GM12891 (cell line): ENCODE measurements around the gene TXNDC16.
"Not testable (repeated sequence)": the region's sequence is repeated elsewhere in the genome, so short reads cannot be mapped to it uniquely, and the experiment has no call there.

ENCODE experiments used
- DNase-seq: peaks from one replicate; pipeline ENCODE4 v3.0.0; 2011; ENCODE audit warnings: low spot score; ENCODE audit not compliant: insufficient read length
- FAIRE-seq: peaks from 2 replicates; lab custom pipeline; 2011; peaks lifted over from hg19 to GRCh38; lab: Jason Lieb, UNC
- PAX5 ChIP-seq: IDR thresholded peaks from 2 replicates; pipeline ENCODE4 v1.6.1; 2011; ENCODE audit warnings: low read length, moderate library complexity, mild to moderate bottlenecking; ENCODE audit not compliant: insufficient read depth, severe bottlenecking
- POLR2A ChIP-seq: IDR thresholded peaks from 2 replicates; pipeline ENCODE4 v1.6.1; 2011; ENCODE audit warnings: low read depth, low read length, control low read depth
- POLR2AphosphoS5 ChIP-seq: IDR thresholded peaks from 2 replicates; pipeline ENCODE4 v1.6.1; 2011; ENCODE audit warnings: low read depth, low read length, control low read depth
- POU2F2 ChIP-seq: IDR thresholded peaks from 2 replicates; pipeline ENCODE4 v1.6.1; 2011; ENCODE audit warnings: low read depth, mild to moderate bottlenecking, control low read depth, low read length, moderate library complexity
- SPI1 ChIP-seq: IDR thresholded peaks from 2 replicates; pipeline ENCODE4 v1.6.1; 2011; ENCODE audit warnings: low read depth, low read length, control low read depth
- TAF1 ChIP-seq: IDR thresholded peaks from 2 replicates; pipeline ENCODE4 v1.6.1; 2011; ENCODE audit warnings: low read depth, low read length, control low read depth

Gene TXNDC16

DNA sequence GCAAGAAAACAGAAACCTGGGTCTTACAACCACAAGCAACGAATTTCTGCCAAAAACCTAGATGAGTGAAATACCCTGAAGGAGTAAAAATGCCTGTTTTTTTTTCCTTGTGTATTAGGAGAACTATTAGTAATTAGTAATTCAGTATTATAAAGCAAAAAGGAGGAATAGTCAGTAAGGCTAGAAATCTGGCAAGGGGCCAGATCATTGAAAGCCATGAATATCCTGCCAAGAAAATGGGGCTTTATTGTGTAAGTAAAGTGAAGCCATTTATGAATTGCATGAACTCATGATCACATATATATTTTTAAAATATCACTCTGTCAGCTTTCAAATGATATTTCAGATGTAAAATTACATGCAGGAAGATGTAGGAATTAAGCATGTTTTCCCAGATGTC is 57.9 kb downstream of the TXNDC16 start:
- no peak for FAIRE-seq
- no peak for TF ChIP-seq PAX5
- no peak for TF ChIP-seq POU2F2
- no peak for DNase-seq

DNA sequence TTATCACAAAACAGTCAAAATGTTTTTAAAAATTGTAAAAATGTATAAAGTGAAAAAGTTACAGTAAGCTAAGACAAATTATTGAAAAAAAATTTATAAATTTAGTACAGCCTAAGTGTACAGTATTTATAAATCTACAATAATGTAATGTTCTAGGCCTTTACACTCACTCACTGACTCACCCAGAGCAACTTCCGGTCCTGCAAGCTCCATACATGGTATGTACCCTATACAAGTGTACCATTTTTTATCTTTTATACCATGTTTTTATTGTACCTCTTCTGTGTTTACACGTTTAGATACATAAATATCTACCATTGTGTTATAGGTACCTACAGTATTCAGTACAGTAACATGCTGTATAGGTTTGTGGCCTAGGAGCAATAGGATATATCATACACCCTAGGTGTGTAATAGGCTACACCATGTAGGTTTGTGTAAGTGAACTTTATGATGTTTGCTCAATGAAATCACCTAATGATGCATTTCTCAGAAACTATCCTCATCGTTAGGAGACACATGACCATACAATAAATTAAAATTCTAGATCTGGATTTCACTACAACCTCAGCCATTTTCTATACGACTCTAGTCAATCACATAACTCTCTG is 66.8 kb downstream of the TXNDC16 start:
- no peak for TF ChIP-seq POLR2AphosphoS5
- no peak for FAIRE-seq
- DNase-seq, result no peak

DNA sequence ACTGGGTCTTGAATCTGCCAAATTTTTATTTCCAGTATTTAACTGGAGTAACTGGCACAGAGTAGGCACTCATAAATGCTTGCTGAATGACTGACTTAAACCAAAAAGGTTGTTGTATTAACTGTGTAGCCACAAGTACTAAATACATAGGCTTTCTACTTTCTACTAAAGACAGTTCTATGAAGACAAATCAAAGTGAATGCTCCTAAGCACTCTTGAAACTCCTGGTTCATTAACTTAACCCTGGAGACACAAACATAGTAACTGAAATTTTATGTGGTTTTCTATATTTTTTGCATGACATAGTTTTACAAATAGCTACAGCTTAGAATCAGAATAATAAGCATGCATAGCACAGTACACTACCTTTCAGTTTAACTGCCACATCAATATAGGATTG is 70.4 kb downstream of the TXNDC16 start:
- DNase-seq (no peak), FAIRE-seq (no peak)
- TF ChIP-seq POLR2AphosphoS5, result no peak
- no peak for TF ChIP-seq POU2F2
- TF ChIP-seq PAX5, result no peak
- no peak for TF ChIP-seq TAF1
- no peak for TF ChIP-seq SPI1
- TF ChIP-seq POLR2A, result no peak

DNA sequence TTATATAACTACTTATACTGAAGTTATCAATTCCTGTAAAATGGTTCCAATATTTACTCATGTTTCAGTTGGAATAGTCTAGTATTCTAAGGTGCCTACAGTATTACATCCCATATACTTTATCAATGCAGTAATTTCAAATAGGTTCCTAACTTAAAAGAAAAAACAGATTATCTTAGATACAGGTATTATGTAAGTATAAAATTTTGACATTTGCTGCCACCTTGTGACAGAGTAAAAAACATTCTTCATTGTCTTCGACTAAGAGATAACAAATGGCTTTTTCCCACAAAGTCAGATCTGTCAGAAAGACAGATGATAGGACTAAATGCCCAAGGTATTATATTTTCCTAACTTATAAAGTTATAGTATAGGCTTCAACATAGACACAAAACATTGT is 78.7 kb downstream of the TXNDC16 start:
- no peak for FAIRE-seq
- no peak for DNase-seq
- TF ChIP-seq POLR2AphosphoS5 (no peak), POU2F2 (no peak), SPI1 (no peak), TAF1 (no peak), POLR2A (no peak), PAX5 (no peak)

DNA sequence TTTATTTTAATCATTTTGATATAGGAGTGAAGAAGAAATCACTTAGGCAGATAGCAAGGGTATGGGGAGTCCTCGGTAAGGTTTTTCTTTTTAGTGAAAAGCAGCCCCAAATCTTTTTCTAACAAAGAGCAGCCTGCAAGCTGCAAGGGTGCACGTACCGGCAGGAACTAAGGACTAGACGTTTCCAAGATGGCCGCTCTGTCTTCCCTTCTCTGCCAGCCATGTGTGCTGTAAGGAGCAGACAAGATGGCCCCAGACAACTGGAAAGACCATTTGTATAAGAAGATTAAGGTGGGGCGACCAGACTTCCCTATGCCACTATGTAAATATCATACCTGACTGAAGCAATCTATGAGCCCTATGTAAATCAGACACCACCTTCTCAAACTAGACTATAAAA is 79.6 kb downstream of the TXNDC16 start:
- TF ChIP-seq POLR2AphosphoS5 (no peak), PAX5 (no peak), TAF1 (no peak), POU2F2 (no peak), SPI1 (no peak), POLR2A (no peak)
- FAIRE-seq (no peak), DNase-seq (no peak)

DNA sequence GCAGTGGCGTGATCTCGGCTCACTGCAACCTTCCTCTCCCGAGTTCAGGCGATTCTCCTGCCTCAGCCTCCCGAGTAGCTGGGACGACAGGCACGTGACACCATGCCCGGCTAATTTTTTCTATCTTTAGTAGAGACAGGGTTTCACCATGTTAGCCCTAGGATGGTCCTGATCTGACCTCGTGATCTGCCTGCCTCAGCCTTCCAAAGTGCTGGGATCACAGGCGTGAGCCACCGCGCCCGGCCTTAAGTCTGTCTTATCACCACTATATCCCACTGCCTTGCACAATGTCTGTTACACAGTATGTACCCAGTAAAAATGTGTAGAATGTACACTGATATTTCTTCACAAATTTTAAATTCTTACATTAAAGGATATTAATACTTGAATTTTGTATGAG is 80.1 kb downstream of the TXNDC16 start:
- DNase-seq, FAIRE-seq: not testable (repeated sequence)

GRCh38 chr14:52467515-52468266 is 84.6 kb downstream of the TXNDC16 start:
- TF ChIP-seq SPI1, result no peak
- TF ChIP-seq TAF1, result no peak
- no peak for TF ChIP-seq POU2F2
- DNase-seq (no peak), FAIRE-seq (peak; percentile 47)

DNA sequence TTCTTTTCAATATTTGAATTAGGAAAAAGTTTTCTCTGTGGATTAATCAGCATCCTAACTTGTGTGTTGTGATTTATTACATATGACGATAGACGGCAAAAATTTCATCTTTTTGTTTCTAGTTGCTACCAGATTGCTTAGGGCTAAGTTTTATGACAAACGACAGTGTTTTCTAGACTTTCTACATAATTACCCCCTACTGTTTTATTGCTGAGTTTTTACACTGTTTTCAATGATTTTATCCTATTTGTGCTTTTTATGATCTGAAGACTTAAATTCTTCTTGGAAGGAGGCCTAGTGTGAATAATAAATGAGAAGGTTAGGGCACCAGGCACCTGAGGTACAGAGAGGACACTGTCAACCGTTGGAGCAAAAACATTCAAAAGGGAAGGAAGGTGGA is 88.1 kb downstream of the TXNDC16 start:
- peak; percentile 9 for FAIRE-seq
- TF ChIP-seq POLR2AphosphoS5 (no peak), SPI1 (no peak), POU2F2 (no peak), PAX5 (no peak), POLR2A (no peak), TAF1 (no peak)

GRCh38 chr14:52463375-52463774 is 88.9 kb downstream of the TXNDC16 start:
- FAIRE-seq (peak; percentile 26), DNase-seq (no peak)
- TF ChIP-seq TAF1, result no peak

More for the DNA sequence above, 88.1 kb downstream of the TXNDC16 start:
- DNase-seq, result no peak

DNA sequence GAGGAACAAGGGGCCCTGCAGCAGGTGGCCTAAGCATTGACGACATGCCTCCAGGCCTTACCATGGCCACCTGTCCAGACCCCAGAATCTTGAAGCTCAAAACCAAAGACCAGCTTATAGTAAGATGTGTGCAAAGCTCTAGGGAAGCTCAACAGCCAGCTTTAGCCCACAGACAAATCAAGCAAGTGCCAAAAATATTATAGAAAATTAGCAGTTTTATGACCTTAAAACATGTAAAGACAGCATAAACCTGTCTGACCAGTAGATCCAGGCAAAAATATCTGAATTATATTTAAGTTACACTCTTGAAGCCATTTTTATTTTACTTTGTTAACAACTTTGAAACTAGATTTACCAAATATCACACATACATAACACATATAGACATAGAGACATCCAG is 90.6 kb downstream of the TXNDC16 start:
- DNase-seq (no peak), FAIRE-seq (no peak)
- TF ChIP-seq POLR2A (no peak), PAX5 (no peak), POLR2AphosphoS5 (no peak), TAF1 (no peak), POU2F2 (no peak), SPI1 (no peak)

DNA sequence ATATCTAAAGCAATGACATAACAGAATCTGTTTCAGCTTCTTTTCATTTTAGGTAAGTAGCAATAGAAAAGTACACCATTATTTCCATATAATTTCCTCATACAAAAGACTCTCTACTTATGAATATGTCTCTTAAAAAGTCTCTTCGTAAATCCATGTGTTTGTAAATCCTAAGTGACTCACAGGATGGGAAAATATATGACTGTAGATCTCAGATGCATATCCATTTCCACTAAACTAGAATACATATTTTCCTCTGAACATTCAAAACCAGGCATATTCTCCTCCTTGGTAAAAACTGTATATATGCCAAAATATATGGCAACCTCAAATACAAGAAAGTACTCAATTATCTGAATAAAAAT is 93.6 kb downstream of the TXNDC16 start:
- FAIRE-seq, result no peak

More for the DNA sequence above, 93.6 kb downstream of the TXNDC16 start:
- no peak for DNase-seq
- TF ChIP-seq POLR2AphosphoS5 (no peak), SPI1 (no peak), TAF1 (no peak), POU2F2 (no peak), POLR2A (no peak), PAX5 (no peak)
